Body of pancreas (tissue), 4 donors: Measurements from ENCODE around the gene DRC3. TPM values are rescaled to one million over a fixed set of nuclear protein-coding genes. Genes with fewer than 3 reads are reported as not detected.

Experiments
- ATAC-seq: fragments of 150-250 bp; one replicate; pipeline ENCODE4 v1.9.1; 2016
- DNase-seq, 4 donors: peaks; one replicate each; pipeline ENCODE4 v3.0.0-alpha.2; 2019
- H3K27ac ChIP-seq, 4 donors: fragments of 200-600 bp; sonication (generic); 1 replicate in 3 of 4; 2 replicates in 1 of 4; pipeline versions ENCODE4 v1.5.1 to v1.6.1; 2016 to 2019; ENCODE audit warnings: mild to moderate bottlenecking in 1 of 4, mixed read lengths in 1 of 4, moderate library complexity in 1 of 4
- H3K27me3 ChIP-seq, 2 donors: fragments of 200-600 bp; sonication (generic); one replicate each; pipeline ENCODE4 v1.6.0; 2016; ENCODE audit warnings: mild to moderate bottlenecking in 1 of 2
- H3K36me3 ChIP-seq, 2 donors: fragments of 200-600 bp; sonication (generic); replicated peaks in 1 of 2; 2 replicates each; pipeline ENCODE4 v1.5.1; 2016; ENCODE audit warnings: low read depth in 2 of 2; ENCODE audit not compliant: insufficient read depth in 1 of 2
- H3K4me1 ChIP-seq: fragments of 200-600 bp; sonication (generic); one replicate; pipeline ENCODE4 v1.6.0; 2016
- H3K4me3 ChIP-seq, 2 donors: fragments of 200-600 bp; sonication (generic); 1 replicate in 1 of 2; 2 replicates in 1 of 2; pipeline ENCODE4 v1.5.1; 2016 to 2019
- H3K9me3 ChIP-seq, 3 donors: fragments of 200-600 bp; sonication (generic); 1 replicate in 2 of 3; 2 replicates in 1 of 3; pipeline ENCODE4 v1.5.1; 2016
- POLR2A ChIP-seq, 3 donors: fragments of 450-650 bp; IDR thresholded peaks; one replicate each; pipeline ENCODE4 v1.6.1; 2016; ENCODE audit warnings: antibody characterized with exemption in 3 of 3, mild to moderate bottlenecking in 2 of 3
- WGBS, 2 donors: methylation state at CpG; one replicate each; pipeline ENCODE4 v1.1.5; 2017; 5-methylcytosine and 5-hydroxymethylcytosine counted together
- intact Hi-C: fragments of 100-400 bp; cut with DNase I; formaldehyde crosslinking; loops from one replicate; pipeline ENCODE4 v1.15.1; 2023
- total RNA-seq, 2 donors: library from RNA; depleted of rRNA; stranded (reverse); fragments of >200 nt; gene quantifications; one replicate each; pipeline ENCODE4 v1.1.0, GENCODE V29; 2016
- TF ChIP-seq, protein P1 (sequence below), 7 experiments: fragments of 450-650 bp in 4 of 7; fragments of 200-600 bp in 3 of 7; sonication (generic) in 3 of 7; IDR thresholded peaks; one replicate each; pipeline ENCODE4 v1.5.1; 2016 to 2019; ENCODE audit warnings: antibody characterized with exemption in 7 of 7

DRC3 gene
- total RNA-seq, 2 donors from 2014 or later: 2.9 to 6.9 TPM

DNA sequence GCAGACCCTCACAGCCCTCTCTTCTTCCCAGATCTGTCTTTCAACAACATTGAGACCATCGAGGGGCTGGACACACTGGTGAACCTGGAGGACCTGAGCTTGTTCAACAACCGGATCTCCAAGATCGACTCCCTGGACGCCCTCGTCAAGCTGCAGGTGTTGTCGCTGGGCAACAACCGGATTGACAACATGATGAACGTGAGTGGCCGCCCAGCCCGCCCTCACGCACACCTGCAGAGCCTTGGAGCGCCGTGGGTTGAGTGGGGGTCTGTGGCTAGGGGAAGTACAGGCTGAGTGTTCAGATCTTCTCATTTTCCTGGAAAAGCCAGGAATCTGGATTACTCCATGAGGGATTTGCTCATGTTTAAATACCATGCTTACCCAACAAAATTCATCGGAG is 15.2 kb downstream of the DRC3 start:
- no peak overlapping the region for H3K27ac ChIP-seq
- TF ChIP-seq POLR2A (IDR thresholded peaks at IDR 0.05): no peak
- TF ChIP-seq, protein P1, sequence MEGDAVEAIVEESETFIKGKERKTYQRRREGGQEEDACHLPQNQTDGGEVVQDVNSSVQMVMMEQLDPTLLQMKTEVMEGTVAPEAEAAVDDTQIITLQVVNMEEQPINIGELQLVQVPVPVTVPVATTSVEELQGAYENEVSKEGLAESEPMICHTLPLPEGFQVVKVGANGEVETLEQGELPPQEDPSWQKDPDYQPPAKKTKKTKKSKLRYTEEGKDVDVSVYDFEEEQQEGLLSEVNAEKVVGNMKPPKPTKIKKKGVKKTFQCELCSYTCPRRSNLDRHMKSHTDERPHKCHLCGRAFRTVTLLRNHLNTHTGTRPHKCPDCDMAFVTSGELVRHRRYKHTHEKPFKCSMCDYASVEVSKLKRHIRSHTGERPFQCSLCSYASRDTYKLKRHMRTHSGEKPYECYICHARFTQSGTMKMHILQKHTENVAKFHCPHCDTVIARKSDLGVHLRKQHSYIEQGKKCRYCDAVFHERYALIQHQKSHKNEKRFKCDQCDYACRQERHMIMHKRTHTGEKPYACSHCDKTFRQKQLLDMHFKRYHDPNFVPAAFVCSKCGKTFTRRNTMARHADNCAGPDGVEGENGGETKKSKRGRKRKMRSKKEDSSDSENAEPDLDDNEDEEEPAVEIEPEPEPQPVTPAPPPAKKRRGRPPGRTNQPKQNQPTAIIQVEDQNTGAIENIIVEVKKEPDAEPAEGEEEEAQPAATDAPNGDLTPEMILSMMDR (IDR thresholded peaks at IDR 0.05): no peak
- no peaks in the 10 kb centered on the region for H3K9me3 ChIP-seq
- ATAC-seq (no peak), DNase-seq (no peak)
- no peaks in the 10 kb centered on the region for H3K4me1 ChIP-seq
- 71 to 83% methylated on average over 11 to 14 of the region's 14 CpGs for WGBS, 2 donors
- H3K4me3 ChIP-seq: no peak overlapping the region
- no peaks in the 10 kb centered on the region for H3K27me3 ChIP-seq
- intact Hi-C loops: no loop called here
- H3K36me3 ChIP-seq: no peaks in the 10 kb centered on the region

DNA sequence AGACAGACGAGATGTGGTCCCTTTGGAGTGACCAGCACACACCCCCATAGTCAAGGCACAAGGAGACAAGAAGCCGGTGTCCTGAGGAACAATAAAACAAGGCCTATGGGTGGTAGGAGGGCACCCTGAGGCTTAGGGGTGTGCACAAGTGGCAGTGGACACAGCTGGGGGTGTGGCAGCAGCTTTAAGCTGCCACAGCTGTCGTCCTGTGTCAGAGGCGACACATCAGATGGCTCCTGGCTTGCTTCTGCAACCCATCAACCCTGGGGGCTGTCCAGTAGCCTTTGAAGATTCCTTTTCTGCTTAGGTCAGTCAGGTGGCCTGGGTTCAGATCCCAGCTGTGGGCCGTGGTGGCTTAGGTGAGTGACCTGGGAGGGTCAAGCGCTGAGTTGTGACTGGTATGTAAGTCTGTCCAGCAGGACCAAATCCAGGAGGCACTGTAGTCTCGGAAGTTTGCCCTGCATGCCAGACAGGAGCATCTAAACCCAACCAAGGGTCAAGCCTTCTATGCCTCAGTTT is 15.8 kb downstream of the DRC3 start:
- WGBS, 2 donors: 79 to 90% methylated on average over 2 to 7 of the region's 7 CpGs
- no peak overlapping the region for H3K4me3 ChIP-seq
- intact Hi-C loops: no loop called here
- TF ChIP-seq, protein P1 (IDR thresholded peaks at IDR 0.05): no peak
- TF ChIP-seq POLR2A (IDR thresholded peaks at IDR 0.05): no peak
- no peak overlapping the region for H3K27ac ChIP-seq
- no peaks in the 10 kb centered on the region for H3K9me3 ChIP-seq
- H3K36me3 ChIP-seq: no peaks in the 10 kb centered on the region
- no peaks in the 10 kb centered on the region for H3K27me3 ChIP-seq
- DNase-seq: no peak
- H3K4me1 ChIP-seq: no peaks in the 10 kb centered on the region
- no peak for ATAC-seq

DNA sequence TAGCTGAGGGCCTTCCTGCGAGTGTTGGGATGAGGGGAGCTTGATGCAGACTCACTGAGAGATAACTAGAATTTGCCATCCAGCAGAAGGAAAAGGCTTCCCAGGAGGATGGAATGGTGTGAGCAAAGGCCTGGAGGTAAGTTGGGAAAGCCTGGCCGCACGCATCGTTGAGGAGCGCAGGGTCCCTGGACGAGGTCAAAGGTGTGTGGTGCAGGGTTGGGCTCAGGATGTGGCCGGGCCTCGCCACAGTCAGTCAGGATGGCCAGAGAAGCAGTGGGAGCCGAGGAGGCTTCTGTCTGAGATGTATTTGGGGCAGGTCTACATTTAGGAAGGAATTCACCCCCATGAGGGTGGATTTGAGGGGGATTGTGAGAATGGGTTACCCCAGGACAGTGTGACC is 16.4 kb downstream of the DRC3 start:
- no peak overlapping the region for H3K4me3 ChIP-seq
- 84 to 90% methylated on average over 9 of the region's 9 CpGs for WGBS, 2 donors
- no peak overlapping the region for H3K27ac ChIP-seq
- no peaks in the 10 kb centered on the region for H3K27me3 ChIP-seq
- ATAC-seq: no peak
- H3K36me3 ChIP-seq: no peaks in the 10 kb centered on the region
- TF ChIP-seq, protein P1 (IDR thresholded peaks at IDR 0.05): no peak
- TF ChIP-seq POLR2A (IDR thresholded peaks at IDR 0.05): no peak
- H3K4me1 ChIP-seq: no peaks in the 10 kb centered on the region
- no peaks in the 10 kb centered on the region for H3K9me3 ChIP-seq
- no peak for DNase-seq
- intact Hi-C loops: no loop called here

DNA sequence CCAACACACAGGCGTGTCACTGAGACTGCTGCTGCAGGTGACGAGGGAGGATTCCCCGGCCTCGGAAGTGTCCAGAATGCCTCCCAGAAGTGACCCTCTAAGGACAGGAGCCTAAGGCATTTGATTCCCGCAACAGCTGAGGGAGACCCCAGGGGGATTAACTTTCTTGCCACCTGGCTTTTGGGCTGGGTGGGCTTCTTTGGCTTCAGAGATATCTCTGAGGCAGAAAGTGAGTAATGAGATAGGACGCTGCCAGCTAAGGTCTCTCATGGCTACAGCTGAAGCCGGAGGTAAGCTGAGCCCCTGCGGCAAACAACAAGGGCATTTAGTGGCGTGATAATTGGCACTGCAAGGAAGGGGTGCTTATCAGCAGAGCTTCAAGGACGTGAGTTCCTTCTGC is 17.0 kb downstream of the DRC3 start:
- Histone ChIP-seq H3K36me3 (no peaks in the 10 kb centered on the region), H3K9me3 (no peaks in the 10 kb centered on the region), H3K4me3 (no peak overlapping the region), H3K4me1 (no peaks in the 10 kb centered on the region), H3K27me3 (no peaks in the 10 kb centered on the region), H3K27ac (no peak overlapping the region)
- TF ChIP-seq, protein P1 (IDR thresholded peaks at IDR 0.05): no peak
- TF ChIP-seq POLR2A (IDR thresholded peaks at IDR 0.05): no peak
- ATAC-seq (no peak), DNase-seq (no peak)
- intact Hi-C loops: no loop called here
- 80 to 83% methylated on average over 8 to 10 of the region's 10 CpGs for WGBS, 2 donors

DNA sequence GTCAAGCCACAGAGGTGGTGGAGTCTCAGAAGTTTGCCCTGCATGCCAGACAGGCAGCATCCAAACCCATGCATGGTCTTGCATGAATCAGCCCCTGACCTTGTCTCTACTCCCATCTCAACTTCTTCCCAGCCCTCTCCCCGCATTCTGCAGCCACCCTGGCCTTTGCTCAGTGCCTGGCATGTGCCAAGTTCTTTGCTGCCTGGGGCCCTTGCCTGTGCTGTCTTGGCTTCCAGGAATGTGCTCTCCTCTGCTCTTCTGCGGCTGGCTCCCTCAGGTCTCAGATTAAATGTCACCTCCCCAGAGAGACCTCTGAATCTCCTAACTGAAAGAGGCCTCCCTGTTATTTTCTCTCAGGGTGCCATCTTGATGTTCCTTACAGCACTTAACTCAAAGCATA is 17.6 kb downstream of the DRC3 start:
- Histone ChIP-seq H3K9me3 (no peaks in the 10 kb centered on the region), H3K27ac (no peak overlapping the region), H3K36me3 (no peaks in the 10 kb centered on the region), H3K4me1 (no peaks in the 10 kb centered on the region), H3K4me3 (no peak overlapping the region), H3K27me3 (no peaks in the 10 kb centered on the region)
- WGBS, 2 donors: 77 to 95% methylated on average over 2 of the region's 2 CpGs
- intact Hi-C loops: no loop called here
- ATAC-seq (no peak), DNase-seq (no peak)
- TF ChIP-seq POLR2A (IDR thresholded peaks at IDR 0.05): no peak
- TF ChIP-seq, protein P1 (IDR thresholded peaks at IDR 0.05): no peak
